DOHH2 (cell line): ENCODE results near the gene SH3PXD2A.

Source experiments
- H3F3A ChIP-seq: fragments of 200-600 bp; sonication (generic), shearing (Covaris generic); 2 replicates; pipeline ENCODE4 v1.6.0; 2016; ENCODE audit warnings: antibody characterized with exemption, mild to moderate bottlenecking; ENCODE audit not compliant: control insufficient read depth, insufficient read depth
- H3K27ac ChIP-seq: fragments of 200-600 bp; sonication (generic); 2 replicates; pipeline ENCODE4 v1.5.1; 2014; ENCODE audit warnings: low read depth, mild to moderate bottlenecking, low read length, moderate library complexity
- H3K27me3 ChIP-seq: fragments of 200-600 bp; sonication (generic); 2 replicates; pipeline ENCODE4 v1.6.1; 2014; ENCODE audit warnings: mild to moderate bottlenecking, low read length, mixed read lengths; ENCODE audit not compliant: control insufficient read depth
- H3K36me3 ChIP-seq: fragments of 200-600 bp; sonication (generic); 2 replicates; pipeline ENCODE4 v1.6.1; 2014; ENCODE audit warnings: mild to moderate bottlenecking, low read length, moderate library complexity, mixed read lengths; ENCODE audit not compliant: control insufficient read depth
- H3K4me1 ChIP-seq: fragments of 200-600 bp; sonication (generic); 2 replicates; pipeline ENCODE4 v1.6.1; 2014; ENCODE audit warnings: mild to moderate bottlenecking, low read length, mixed read lengths; ENCODE audit not compliant: control insufficient read depth
- H3K4me2 ChIP-seq: fragments of 200-600 bp; sonication (generic); 2 replicates; pipeline ENCODE4 v1.6.0; 2014; ENCODE audit warnings: mild to moderate bottlenecking, low read length, moderate library complexity
- H3K4me3 ChIP-seq: fragments of 200-600 bp; sonication (generic); 2 replicates; pipeline ENCODE4 v1.5.1; 2014; ENCODE audit warnings: mild to moderate bottlenecking, low read length, mixed read lengths
- H3K79me2 ChIP-seq: fragments of 200-600 bp; sonication (generic); 2 replicates; pipeline ENCODE4 v1.6.1; 2014; ENCODE audit warnings: mild to moderate bottlenecking, low read length, mixed read lengths; ENCODE audit not compliant: control insufficient read depth
- H3K9me2 ChIP-seq: fragments of 200-600 bp; sonication (generic); replicated peaks from 2 replicates; pipeline ENCODE4 v1.6.1; 2014; ENCODE audit warnings: mild to moderate bottlenecking, low read length, mixed read lengths; ENCODE audit not compliant: control insufficient read depth
- H3K9me3 ChIP-seq: fragments of 200-600 bp; sonication (generic); 2 replicates; pipeline ENCODE4 v1.6.1; 2014; ENCODE audit warnings: antibody characterized with exemption, low read length, mixed read lengths; ENCODE audit not compliant: control insufficient read depth, insufficient read depth
- H4K20me1 ChIP-seq: fragments of 200-600 bp; sonication (generic); 2 replicates; pipeline ENCODE4 v1.6.0; 2014; ENCODE audit warnings: low read depth, mild to moderate bottlenecking, antibody characterized with exemption, low read length, moderate library complexity; ENCODE audit not compliant: control insufficient read depth, insufficient read depth
- CTCF ChIP-seq: fragments of 200-600 bp; sonication (generic); IDR thresholded peaks from one replicate; pipeline ENCODE4 v1.5.1; 2014; ENCODE audit warnings: antibody characterized with exemption, mild to moderate bottlenecking, low read depth, low read length; ENCODE audit not compliant: poor library complexity, severe bottlenecking
- EZH2phosphoT487 ChIP-seq: fragments of 200-600 bp; sonication (generic); IDR thresholded peaks from 2 replicates; pipeline ENCODE4 v1.6.1; 2017; ENCODE audit warnings: borderline replicate concordance, mild to moderate bottlenecking, antibody characterized with exemption, low read length, moderate library complexity, mixed read lengths

SH3PXD2A gene

GRCh38 chr10:103602028-103602851 lies 253.1 kb downstream of the SH3PXD2A start:
- Histone ChIP-seq H3K27me3 (no peaks in the 10 kb centered on the region), H3K36me3 (no peaks in the 10 kb centered on the region), H3K9me2 (no peaks in the 10 kb centered on the region), H4K20me1 (no peaks in the 10 kb centered on the region), H3K4me2 (no peak overlapping the region), H3K79me2 (no peaks in the 10 kb centered on the region), H3K27ac (no peak overlapping the region), H3F3A (no peaks in the 10 kb centered on the region), H3K9me3 (no peaks in the 10 kb centered on the region), H3K4me1 (no peaks in the 10 kb centered on the region), H3K4me3 (no peak overlapping the region)
- TF ChIP-seq CTCF (no peak), EZH2phosphoT487 (no peak)

GRCh38 chr10:103600956-103601569 lies 254.3 kb downstream of the SH3PXD2A start:
- Histone ChIP-seq H3F3A (no peaks in the 10 kb centered on the region), H3K4me3 (no peak overlapping the region), H4K20me1 (no peaks in the 10 kb centered on the region), H3K9me2 (no peaks in the 10 kb centered on the region), H3K9me3 (no peaks in the 10 kb centered on the region), H3K36me3 (no peaks in the 10 kb centered on the region), H3K4me2 (no peak overlapping the region), H3K27ac (no peak overlapping the region), H3K27me3 (no peaks in the 10 kb centered on the region), H3K79me2 (no peaks in the 10 kb centered on the region), H3K4me1 (no peaks in the 10 kb centered on the region)
- TF ChIP-seq CTCF = no peak
- no peak for TF ChIP-seq EZH2phosphoT487

- Histone ChIP-seq H4K20me1 (no peaks in the 10 kb centered on the region), H3F3A (no peaks in the 10 kb centered on the region), H3K9me2 (no peaks in the 10 kb centered on the region), H3K27ac (no peak overlapping the region), H3K9me3 (no peaks in the 10 kb centered on the region), H3K4me3 (no peak overlapping the region), H3K27me3 (no peaks in the 10 kb centered on the region), H3K79me2 (no peaks in the 10 kb centered on the region), H3K36me3 (no peaks in the 10 kb centered on the region), H3K4me1 (no peaks in the 10 kb centered on the region), H3K4me2 (no peak overlapping the region)
- TF ChIP-seq CTCF (no peak), EZH2phosphoT487 (no peak)
Observed at GRCh38 chr10:103600325-103600724, 255.1 kb downstream of the SH3PXD2A start.
